ENCODE data around the gene NHLRC1.

Gene NHLRC1

GRCh38 chr6:18155150-18155863 is 32.8 kb upstream of the NHLRC1 start, which contains the start of gene KDM1B:
Gene KDM1B (plus strand): TSS chr6:18155422. CDS start chr6:18159896, 4,474 bp downstream.
- DNase-seq (ENCODE audit: low read depth in 1 of 2, low spot score in 1 of 2), result peak; percentile 92 to 98
- peak within 1 kb of the TSS; percentile 95 for H3K4me3 ChIP-seq (replicated peaks; ENCODE audit: insufficient read depth, low read length)
- peak within 1 kb of the TSS; percentile 93 for H3K27ac ChIP-seq (replicated peaks)
- no peaks in the 10 kb centered on the region for H3K27me3 ChIP-seq (ENCODE audit: insufficient read depth, poor library complexity, severe bottlenecking)
- no peak for TF ChIP-seq REST (IDR thresholded peaks at IDR 0.05; ENCODE audit: insufficient replicate concordance, low read depth)
- TF ChIP-seq POLR2AphosphoS5 (IDR thresholded peaks at IDR 0.05; ENCODE audit: low read depth), result no peak; the same call in 1 of the 2 replicates
- peak; percentile 81; the same call in 1 of the 2 replicates for TF ChIP-seq SPI1 (IDR thresholded peaks at IDR 0.05; ENCODE audit: borderline replicate concordance, low read depth)
- no peak for TF ChIP-seq CTCF (IDR thresholded peaks at IDR 0.05; ENCODE audit: insufficient read depth, low read length)
- TF ChIP-seq GABPA (IDR thresholded peaks at IDR 0.05; ENCODE audit: low read depth), result no peak

GRCh38 chr6:18154507-18155149 is 32.2 kb upstream of the NHLRC1 start, which contains the start of gene TPMT:
Gene TPMT (minus strand): TSS chr6:18155077. CDS start chr6:18149127, 5,950 bp downstream.
- Histone ChIP-seq H3K27ac (replicated peaks) (peak within 1 kb of the TSS; percentile 93), H3K27me3 (ENCODE audit: insufficient read depth, poor library complexity, severe bottlenecking) (no peaks in the 10 kb centered on the region), H3K4me3 (replicated peaks; ENCODE audit: insufficient read depth, low read length) (peak within 1 kb of the TSS; percentile 95)
- TF ChIP-seq CTCF (IDR thresholded peaks at IDR 0.05; ENCODE audit: insufficient read depth, low read length) (no peak), SPI1 (IDR thresholded peaks at IDR 0.05; ENCODE audit: borderline replicate concordance, low read depth) (no peak), POLR2AphosphoS5 (IDR thresholded peaks at IDR 0.05; ENCODE audit: low read depth) (peak; percentile 56; the same call in 1 of the 2 replicates), REST (IDR thresholded peaks at IDR 0.05; ENCODE audit: insufficient replicate concordance, low read depth) (peak; percentile 20), GABPA (IDR thresholded peaks at IDR 0.05; ENCODE audit: low read depth) (no peak)
- DNase-seq (ENCODE audit: low read depth in 1 of 2, low spot score in 1 of 2), result peak in 1 of 2 experiments; percentile 5

GRCh38 chr6:18153311-18153703 is 30.8 kb upstream of the NHLRC1 start:
- Histone ChIP-seq H3K27ac (replicated peaks) (peak overlapping the region; percentile 68), H3K27me3 (ENCODE audit: insufficient read depth, poor library complexity, severe bottlenecking) (no peaks in the 10 kb centered on the region), H3K4me3 (replicated peaks; ENCODE audit: insufficient read depth, low read length) (no peak overlapping the region)
- TF ChIP-seq REST (IDR thresholded peaks at IDR 0.05; ENCODE audit: insufficient replicate concordance, low read depth), result no peak
- TF ChIP-seq POLR2AphosphoS5 (IDR thresholded peaks at IDR 0.05; ENCODE audit: low read depth), result no peak
- TF ChIP-seq SPI1 (IDR thresholded peaks at IDR 0.05; ENCODE audit: borderline replicate concordance, low read depth), result no peak
- TF ChIP-seq GABPA (IDR thresholded peaks at IDR 0.05; ENCODE audit: low read depth), result no peak
- TF ChIP-seq CTCF (IDR thresholded peaks at IDR 0.05; ENCODE audit: insufficient read depth, low read length), result no peak
- DNase-seq (ENCODE audit: low read depth in 1 of 2, low spot score in 1 of 2), result no peak

All from HL-60 (cell line).